GM12878 (cell line): Measurements from ENCODE around the gene LYRM4. TPM values are rescaled to one million over a fixed set of nuclear protein-coding genes. Genes with fewer than 3 reads are reported as not detected.

Experiments used
- CHD2 ChIP-seq: IDR thresholded peaks from 2 replicates; pipeline ENCODE4 v1.6.1; 2011; ENCODE audit warnings: low read depth, low read length, improper control_type of control experiment, borderline replicate concordance
- FOS ChIP-seq: IDR thresholded peaks from 3 replicates; pipeline ENCODE4 v1.6.1; 2011; ENCODE audit warnings: borderline replicate concordance; ENCODE audit not compliant: insufficient read length; ENCODE audit errors: extremely low read depth
- MXI1 ChIP-seq: fragments of 150-350 bp; IDR thresholded peaks from 2 replicates; pipeline ENCODE4 v1.6.1; 2011; ENCODE audit warnings: low read depth, mild to moderate bottlenecking, inconsistent platforms, low read length, improper control_type of control experiment
- NR2C1 ChIP-seq: fragments of 450-650 bp; IDR thresholded peaks from 2 replicates; pipeline ENCODE4 v1.6.1; 2017; ENCODE audit warnings: antibody characterized with exemption, mild to moderate bottlenecking, moderate library complexity
- PML ChIP-seq: IDR thresholded peaks from 2 replicates; pipeline ENCODE4 v1.6.1; 2012; ENCODE audit warnings: low read length, inconsistent platforms
- POLR2A ChIP-seq: IDR thresholded peaks from 2 replicates; pipeline ENCODE4 v1.6.1; 2011; ENCODE audit warnings: low read depth, mild to moderate bottlenecking, low read length
- ZNF384 ChIP-seq: IDR thresholded peaks from 2 replicates; pipeline ENCODE4 v1.6.1; 2012; ENCODE audit warnings: low read depth, mild to moderate bottlenecking, low read length, improper control_type of control experiment, borderline replicate concordance
- polyA plus RNA-seq, 11 experiments: library from polyadenylated mRNA; depleted of rRNA in 4 of 11; unstranded in 6 of 11; stranded (reverse) in 5 of 11; fragments of >200 nt; fragmentation: Nextera tagmentation in 4 of 11; fragmentation: Illumina TruSeq in 1 of 11; extraction: Ambion mirVana in 4 of 11; extraction: Trizol in 1 of 11; gene quantifications; 1 replicate in 1 of 11; 2 replicates in 10 of 11; pipeline versions ENCODE4 v1.2.1 to v1.2.3, GENCODE V29; 2011 to 2016; ENCODE audit warnings: inconsistent platforms in 2 of 11, missing spikeins in 2 of 11, low read depth in 1 of 11
- total RNA-seq, 4 experiments: library from RNA; depleted of rRNA in 3 of 4; stranded (reverse); fragments of >200 nt in 3 of 4; fragmentation: Illumina TruSeq in 1 of 4; extraction: Trizol in 1 of 4; gene quantifications; 2 replicates each; pipeline versions ENCODE4 v1.2.1 to v1.2.3, GENCODE V29; 2013 to 2021
- TF ChIP-seq, protein P1 (sequence below): fragments of 450-650 bp; IDR thresholded peaks from 2 replicates; pipeline ENCODE4 v1.6.1; 2017; ENCODE audit warnings: low read depth, mild to moderate bottlenecking, moderate library complexity
- TF ChIP-seq, protein P2 (sequence below): fragments of 450-650 bp; IDR thresholded peaks from 2 replicates; pipeline ENCODE4 v1.6.1; 2017; ENCODE audit warnings: mild to moderate bottlenecking

LYRM4 gene
- total and polyA plus RNA-seq, 10 of the 15 experiments (the other 5 are each of a cell fraction or from before 2014, with no cell fraction given), result 32.7 to 66.8 (median 44.0) TPM

DNA sequence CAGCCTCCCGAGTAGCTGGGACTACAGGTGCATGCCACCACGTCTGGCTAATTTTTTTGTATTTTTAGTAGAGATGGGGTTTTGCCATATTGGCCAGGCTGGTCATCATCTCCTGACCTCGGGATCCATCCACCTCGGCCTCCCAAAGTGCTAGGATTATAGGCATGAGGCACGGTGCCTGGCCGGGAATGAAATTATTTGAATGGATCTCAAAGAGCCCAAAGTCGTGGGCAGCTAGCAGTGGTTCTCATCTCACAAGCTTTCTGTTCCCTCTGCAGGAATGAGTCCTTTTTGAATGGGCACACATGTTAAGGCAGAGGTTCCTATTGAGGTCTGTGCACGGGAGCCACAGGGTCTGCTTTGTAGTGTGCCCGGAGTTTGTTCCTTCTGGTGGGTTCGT is 140.7 kb downstream of the LYRM4 start (continued):
- TF ChIP-seq, protein P1, sequence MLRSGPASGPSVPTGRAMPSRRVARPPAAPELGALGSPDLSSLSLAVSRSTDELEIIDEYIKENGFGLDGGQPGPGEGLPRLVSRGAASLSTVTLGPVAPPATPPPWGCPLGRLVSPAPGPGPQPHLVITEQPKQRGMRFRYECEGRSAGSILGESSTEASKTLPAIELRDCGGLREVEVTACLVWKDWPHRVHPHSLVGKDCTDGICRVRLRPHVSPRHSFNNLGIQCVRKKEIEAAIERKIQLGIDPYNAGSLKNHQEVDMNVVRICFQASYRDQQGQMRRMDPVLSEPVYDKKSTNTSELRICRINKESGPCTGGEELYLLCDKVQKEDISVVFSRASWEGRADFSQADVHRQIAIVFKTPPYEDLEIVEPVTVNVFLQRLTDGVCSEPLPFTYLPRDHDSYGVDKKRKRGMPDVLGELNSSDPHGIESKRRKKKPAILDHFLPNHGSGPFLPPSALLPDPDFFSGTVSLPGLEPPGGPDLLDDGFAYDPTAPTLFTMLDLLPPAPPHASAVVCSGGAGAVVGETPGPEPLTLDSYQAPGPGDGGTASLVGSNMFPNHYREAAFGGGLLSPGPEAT, result no peak
- TF ChIP-seq, protein P2, sequence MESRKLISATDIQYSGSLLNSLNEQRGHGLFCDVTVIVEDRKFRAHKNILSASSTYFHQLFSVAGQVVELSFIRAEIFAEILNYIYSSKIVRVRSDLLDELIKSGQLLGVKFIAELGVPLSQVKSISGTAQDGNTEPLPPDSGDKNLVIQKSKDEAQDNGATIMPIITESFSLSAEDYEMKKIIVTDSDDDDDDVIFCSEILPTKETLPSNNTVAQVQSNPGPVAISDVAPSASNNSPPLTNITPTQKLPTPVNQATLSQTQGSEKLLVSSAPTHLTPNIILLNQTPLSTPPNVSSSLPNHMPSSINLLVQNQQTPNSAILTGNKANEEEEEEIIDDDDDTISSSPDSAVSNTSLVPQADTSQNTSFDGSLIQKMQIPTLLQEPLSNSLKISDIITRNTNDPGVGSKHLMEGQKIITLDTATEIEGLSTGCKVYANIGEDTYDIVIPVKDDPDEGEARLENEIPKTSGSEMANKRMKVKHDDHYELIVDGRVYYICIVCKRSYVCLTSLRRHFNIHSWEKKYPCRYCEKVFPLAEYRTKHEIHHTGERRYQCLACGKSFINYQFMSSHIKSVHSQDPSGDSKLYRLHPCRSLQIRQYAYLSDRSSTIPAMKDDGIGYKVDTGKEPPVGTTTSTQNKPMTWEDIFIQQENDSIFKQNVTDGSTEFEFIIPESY, result no peak
- TF ChIP-seq PML, result no peak
- no peak for TF ChIP-seq NR2C1
- TF ChIP-seq FOS, result no peak
- no peak for TF ChIP-seq MXI1
- no peak for TF ChIP-seq CHD2
- no peak for TF ChIP-seq ZNF384
- TF ChIP-seq POLR2A, result no peak
